Measurements from ENCODE around the gene SBNO1.
"Not testable (repeated sequence)": the region's sequence is repeated elsewhere in the genome, so short reads cannot be mapped to it uniquely, and the experiment has no call there.

Gene SBNO1

GRCh38 chr12:123364532-123365024, at the start of gene SBNO1:
SBNO1 (minus strand) TSS chr12:123364847; CDS start chr12:123350441, 14,406 bp downstream.
- peak; percentile 97 for DNase-seq (ENCODE audit: low spot score)

GRCh38 chr12:123410041-123410412, 45.4 kb upstream of the SBNO1 start:
- DNase-seq (ENCODE audit: low spot score), result no peak

- not testable (repeated sequence) for DNase-seq (ENCODE audit: low spot score)
Observed at GRCh38 chr12:123409284-123410040, 44.8 kb upstream of the SBNO1 start.

GRCh38 chr12:123408619-123409018, 44.0 kb upstream of the SBNO1 start:
- DNase-seq (ENCODE audit: low spot score), result not testable (repeated sequence)

GRCh38 chr12:123407934-123408333, 43.3 kb upstream of the SBNO1 start:
- DNase-seq (ENCODE audit: low spot score), result not testable (repeated sequence)

- DNase-seq (ENCODE audit: low spot score), result not testable (repeated sequence)
Observed at GRCh38 chr12:123407269-123407668, 42.6 kb upstream of the SBNO1 start.

- DNase-seq (ENCODE audit: low spot score), result no peak
Observed at GRCh38 chr12:123404581-123404980, 39.9 kb upstream of the SBNO1 start.

- no peak for DNase-seq (ENCODE audit: low spot score)
Observed at GRCh38 chr12:123401753-123402683, 37.4 kb upstream of the SBNO1 start.

GRCh38 chr12:123399255-123399617, 34.6 kb upstream of the SBNO1 start:
- DNase-seq (ENCODE audit: low spot score), result no peak

GRCh38 chr12:123398550-123399254, 34.1 kb upstream of the SBNO1 start:
- peak; percentile 94 for DNase-seq (ENCODE audit: low spot score)

- DNase-seq (ENCODE audit: low spot score), result peak; percentile 49
Observed at GRCh38 chr12:123398177-123398549, 33.5 kb upstream of the SBNO1 start.

GRCh38 chr12:123397400-123397799, 32.8 kb upstream of the SBNO1 start:
- DNase-seq (ENCODE audit: low spot score), result peak; percentile 36

GRCh38 chr12:123396954-123397353, 32.3 kb upstream of the SBNO1 start:
- DNase-seq (ENCODE audit: low spot score), result no peak

GRCh38 chr12:123396543-123396942, 31.9 kb upstream of the SBNO1 start:
- no peak for DNase-seq (ENCODE audit: low spot score)

- DNase-seq (ENCODE audit: low spot score), result no peak
Observed at GRCh38 chr12:123395236-123395635, 30.6 kb upstream of the SBNO1 start.

- DNase-seq (ENCODE audit: low spot score), result no peak
Observed at GRCh38 chr12:123393747-123394146, 29.1 kb upstream of the SBNO1 start.

GRCh38 chr12:123391546-123392343, 27.1 kb upstream of the SBNO1 start:
- no peak for DNase-seq (ENCODE audit: low spot score)

GRCh38 chr12:123390498-123391426, 26.1 kb upstream of the SBNO1 start:
- DNase-seq (ENCODE audit: low spot score), result no peak

GRCh38 chr12:123389560-123390351, 25.1 kb upstream of the SBNO1 start:
- DNase-seq (ENCODE audit: low spot score), result peak; percentile 47
